GM18909 (cell line): ENCODE data around the gene SEMA3B.
"Not testable (repeated sequence)": the region's sequence is repeated elsewhere in the genome, so short reads cannot be mapped to it uniquely, and the experiment has no call there.

Experiments
- ATAC-seq: cut with Tn5 transposase; IDR thresholded peaks from one replicate; pipeline ENCODE4 v1.9.1; 2021; ENCODE audit warnings: mild to moderate bottlenecking; ENCODE audit not compliant: unreplicated experiment, poor library complexity

Gene SEMA3B

DNA sequence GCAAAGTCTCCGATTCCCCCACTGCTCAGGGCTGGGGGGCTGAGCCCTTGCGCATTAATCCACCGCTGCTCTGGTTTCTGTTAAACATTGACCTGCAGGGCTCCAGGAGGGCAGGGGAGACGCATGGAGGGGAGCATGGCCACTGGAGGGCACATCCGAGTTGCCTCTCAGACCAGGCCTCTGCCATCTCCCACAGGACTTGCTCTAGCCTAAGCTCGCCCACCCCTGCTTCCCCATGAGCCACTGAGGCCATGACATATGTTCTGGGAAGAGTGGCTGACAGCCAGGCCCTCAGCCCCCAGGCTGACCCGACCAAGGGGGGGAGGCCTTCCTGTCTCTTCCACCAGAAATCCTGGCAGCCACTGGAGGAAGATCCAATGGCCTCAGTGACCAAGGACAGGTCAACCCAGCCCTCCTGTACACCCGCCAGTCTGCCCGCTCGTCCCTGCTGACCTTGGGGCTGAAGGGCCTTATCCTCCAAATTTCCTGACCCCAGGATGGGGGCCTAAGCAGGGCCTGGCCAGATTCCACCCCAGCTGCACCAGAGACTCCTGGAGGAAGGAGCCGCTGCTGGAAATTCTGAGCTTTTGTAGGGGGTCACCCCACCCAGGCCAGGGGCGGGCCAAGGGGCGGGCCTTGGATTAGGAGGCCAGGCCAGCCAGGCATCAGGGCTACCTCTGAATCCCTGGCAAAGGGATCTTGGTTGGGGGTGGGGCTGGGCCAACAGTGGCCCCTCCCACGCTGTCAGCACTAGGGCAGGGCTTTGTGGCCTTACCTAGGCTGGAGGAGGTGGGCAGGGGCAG, 34.3 kb downstream of the SEMA3B start, which contains the start of gene HYAL1:
HYAL1 (minus strand) TSS at position 562 of the 803 bp plus-strand sequence. CDS start 618 bp downstream, outside the sequence.
- no peak for ATAC-seq

DNA sequence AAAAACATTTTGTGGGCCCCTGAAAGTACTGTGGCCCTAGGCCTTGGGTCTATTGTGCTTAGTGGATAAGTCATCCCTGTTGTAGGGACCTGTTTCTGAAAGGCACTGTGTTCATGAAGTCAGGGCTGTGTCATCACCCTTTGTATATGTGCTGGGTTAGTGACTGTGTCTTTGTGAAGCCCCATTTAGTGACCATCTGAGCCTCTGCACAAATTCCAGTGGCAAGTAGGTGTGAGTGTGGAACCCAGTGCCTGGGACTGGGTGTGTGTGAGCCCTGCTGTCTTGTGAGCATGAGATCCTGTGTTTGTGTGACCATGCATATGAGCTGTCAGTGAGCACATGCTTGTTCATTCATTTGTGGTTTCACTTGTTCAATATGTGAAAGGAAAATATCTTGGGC, 35.7 kb downstream of the SEMA3B start:
- no peak for ATAC-seq

DNA sequence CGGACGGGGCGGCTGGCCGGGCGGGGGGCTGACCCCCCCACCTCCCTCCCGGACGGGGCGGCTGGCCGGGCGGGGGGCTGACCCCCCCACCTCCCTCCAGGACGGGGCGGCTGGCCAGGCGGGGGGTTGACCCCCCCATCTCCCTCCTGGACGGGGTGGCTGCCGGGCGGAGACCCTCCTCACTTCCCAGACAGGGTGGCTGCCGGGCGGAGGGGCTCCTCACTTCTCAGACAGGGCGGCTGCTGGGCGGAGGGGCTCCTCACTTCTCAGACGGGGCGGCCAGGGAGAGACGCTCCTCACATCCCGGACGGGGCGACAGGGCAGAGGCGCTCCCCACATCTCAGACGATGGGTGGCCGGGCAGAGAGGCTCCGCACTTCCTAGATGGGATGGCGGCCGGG, 43.1 kb downstream of the SEMA3B start:
- ATAC-seq, result not testable (repeated sequence)

DNA sequence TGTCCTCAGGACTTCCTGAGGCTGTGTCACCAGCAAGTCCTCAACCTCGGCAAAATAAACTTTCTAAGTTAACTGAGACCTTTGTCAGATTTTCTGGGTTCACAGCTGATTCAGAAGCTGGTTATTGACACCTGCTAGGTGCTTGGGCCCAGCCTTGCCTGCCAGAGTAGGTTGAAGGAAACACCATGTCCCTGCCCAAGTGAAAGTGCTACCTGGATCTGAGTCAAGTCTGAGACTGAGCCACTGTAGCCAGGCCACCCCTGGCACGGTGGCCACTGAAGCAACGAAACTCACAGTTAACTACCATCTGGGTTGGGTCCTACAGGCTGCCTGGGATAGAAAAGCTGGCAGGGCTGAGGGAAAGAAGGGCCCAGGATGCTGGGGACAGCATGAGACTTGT, 45.4 kb downstream of the SEMA3B start:
- no peak for ATAC-seq

DNA sequence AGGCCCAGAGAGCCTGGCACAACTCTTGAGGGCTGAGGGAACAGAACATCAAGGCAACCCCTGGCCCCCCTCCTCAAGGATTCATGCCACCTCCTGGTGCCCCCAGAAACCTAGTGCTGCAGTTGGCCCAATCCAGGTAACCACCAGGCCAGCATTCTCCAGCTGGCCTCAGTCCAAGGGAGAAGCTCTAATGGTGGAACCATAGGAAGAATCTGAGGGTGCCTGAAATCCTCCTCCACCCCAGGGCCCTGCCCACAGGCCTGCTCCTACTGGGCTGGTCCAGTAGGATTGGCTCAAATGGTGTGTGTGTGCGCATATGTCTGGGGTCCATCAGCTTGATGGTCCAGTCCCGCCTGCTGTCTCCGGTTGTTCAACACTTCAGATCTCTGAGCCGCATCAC, 45.9 kb downstream of the SEMA3B start:
- ATAC-seq, result no peak

DNA sequence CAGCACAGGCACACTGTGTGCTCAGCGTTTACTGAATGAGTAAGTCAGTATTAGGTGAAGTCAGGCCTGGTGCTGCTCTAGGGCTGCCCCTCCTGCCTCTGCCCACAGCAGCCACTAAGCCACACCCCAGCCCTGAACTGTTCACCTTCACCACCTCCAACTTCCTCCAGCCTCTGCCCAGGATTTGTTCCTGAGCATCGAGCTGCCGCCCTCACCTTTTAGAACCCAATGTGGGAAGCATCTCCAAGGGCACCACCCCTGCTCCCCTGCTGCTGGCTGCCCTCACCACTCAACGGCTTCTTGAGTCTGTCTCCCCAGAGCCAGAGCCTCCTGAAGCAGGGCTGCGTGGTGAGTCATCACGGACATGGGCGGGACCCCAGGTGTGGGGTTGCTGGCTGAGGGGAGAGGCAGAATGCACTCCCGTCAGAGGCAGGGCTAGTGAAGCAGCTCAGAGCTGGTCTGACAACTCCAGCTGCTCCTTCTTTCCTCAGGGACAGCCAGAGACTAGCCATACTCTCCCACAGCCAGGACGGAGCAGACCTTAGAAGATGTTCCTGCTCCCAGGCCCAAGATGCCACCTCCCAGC, 47.8 kb downstream of the SEMA3B start:
- ATAC-seq, result no peak

DNA sequence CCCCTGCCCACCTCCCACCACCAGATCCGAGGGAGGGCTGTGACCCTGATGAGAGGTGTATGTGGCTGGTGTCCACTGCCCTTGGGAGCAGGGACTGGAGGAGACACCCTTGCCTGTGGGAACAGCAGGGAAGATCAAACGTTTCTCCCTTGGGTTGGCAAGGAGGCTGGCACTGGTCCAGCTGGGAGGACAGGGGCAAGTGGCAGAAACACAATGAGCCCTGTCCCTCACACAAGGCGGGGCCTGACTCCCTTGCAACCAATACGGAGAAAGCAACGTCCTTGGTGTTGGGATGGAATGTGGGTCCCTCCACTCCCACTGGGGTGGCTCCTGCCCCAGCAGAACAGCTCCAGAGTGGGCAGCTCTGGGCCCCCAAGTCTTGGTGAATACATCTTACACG, 48.4 kb downstream of the SEMA3B start:
- ATAC-seq, result no peak

DNA sequence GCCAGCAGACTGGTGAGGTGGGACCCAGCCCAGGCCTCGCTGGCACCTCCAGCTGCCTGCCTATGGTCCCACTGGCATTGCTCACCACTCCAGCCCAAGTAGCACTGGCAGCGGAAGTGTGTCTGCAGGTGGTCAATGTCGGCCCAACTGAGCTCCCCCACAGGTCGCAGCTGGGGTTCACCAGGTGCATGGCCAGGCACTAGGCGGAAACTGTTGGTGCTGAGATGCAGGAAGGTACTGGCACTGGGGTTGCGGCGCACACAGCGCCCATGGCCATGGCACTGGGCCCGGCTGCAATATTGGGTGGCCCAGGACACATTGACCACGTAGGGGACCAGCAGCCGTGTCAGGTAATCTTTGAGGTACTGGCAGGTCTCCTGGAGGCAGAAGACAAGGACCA, 49.2 kb downstream of the SEMA3B start:
- no peak for ATAC-seq

DNA sequence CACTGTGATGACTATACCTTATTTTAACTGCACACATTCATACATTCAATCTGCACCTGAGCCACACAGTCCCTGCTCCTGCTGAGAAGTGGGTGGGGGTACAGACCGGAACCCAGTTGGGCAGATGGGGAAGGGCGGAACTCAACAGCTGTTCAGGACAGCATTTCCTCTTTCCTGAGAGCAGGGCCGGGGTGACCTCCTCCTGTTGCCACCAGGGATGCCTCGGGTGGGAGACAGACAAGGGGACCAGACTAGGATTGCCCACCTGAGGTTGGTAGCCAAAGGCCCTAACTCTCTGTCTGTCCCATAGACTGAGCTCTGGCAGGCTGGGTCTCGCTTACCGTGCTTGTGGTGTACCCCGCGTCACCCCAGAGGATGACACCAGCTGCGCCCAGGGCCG, 49.7 kb downstream of the SEMA3B start:
- ATAC-seq, result no peak

DNA sequence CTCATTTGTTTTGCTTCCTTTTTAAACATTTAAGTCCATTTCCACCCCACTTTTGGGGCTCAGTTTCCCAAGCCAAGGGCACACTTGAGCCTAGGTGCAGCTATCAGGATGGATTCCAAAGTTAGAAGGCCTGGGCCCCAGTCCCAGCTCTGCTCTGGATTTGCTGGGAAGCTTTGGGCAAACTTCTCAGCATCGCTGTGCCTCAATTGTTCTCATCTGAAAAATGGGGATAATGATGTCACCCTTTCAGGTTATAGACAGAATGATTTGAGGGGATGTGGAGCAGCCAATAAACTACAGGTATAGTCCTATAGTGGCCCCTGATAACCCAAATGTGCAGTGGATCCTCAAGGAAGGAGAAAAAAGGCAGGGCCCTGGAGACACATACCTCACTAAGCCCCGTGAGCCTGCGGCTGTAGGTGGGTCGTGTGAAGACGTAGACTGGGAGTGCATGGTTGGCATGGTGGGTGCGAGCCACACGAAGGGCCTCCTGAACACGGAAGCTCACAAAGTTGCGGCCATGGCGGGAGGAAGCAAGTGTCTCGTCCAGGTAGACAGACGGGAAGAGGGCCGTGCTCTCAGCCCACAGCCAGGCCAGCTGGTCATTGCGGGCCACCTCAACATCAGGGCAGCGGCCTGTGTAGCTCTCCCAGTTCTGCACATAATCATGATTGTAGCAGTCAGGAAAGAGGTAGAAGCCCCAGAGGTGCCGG, 50.4 kb downstream of the SEMA3B start:
- no peak for ATAC-seq

DNA sequence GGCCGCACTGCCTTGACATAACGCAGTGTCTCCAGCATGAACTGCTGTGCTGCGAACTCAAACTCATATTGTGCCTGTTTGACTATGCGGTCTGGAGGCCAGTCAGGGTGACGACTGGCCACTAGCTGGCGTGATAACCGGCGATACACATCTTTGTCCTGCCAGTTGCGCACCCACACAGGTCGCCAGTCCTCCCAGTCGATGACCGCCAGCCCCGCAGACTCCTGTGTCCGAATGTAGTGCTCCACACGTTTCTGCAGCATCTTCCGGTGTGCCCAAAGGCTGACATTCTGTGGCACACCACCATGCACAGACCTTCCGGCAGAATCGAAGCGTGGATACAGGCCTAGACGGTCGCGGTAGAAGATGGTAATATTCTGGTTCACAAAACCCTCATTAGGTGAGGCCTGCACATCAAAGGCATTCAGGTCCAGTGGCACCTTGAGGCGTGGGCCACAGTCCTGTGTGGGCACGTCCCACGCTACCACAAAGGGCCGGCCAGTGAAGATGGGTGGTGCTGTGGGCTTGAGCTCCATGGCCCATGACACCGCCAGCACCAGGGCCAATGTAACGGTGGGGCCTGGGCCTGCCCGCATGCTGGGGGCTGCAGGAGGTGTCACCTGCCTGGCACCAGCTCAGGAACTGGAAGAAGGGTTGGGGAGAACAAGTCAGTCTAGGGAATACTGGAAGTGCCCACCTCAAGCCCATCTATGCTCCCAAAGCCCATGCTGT, 51.1 kb downstream of the SEMA3B start:
- ATAC-seq, result no peak

DNA sequence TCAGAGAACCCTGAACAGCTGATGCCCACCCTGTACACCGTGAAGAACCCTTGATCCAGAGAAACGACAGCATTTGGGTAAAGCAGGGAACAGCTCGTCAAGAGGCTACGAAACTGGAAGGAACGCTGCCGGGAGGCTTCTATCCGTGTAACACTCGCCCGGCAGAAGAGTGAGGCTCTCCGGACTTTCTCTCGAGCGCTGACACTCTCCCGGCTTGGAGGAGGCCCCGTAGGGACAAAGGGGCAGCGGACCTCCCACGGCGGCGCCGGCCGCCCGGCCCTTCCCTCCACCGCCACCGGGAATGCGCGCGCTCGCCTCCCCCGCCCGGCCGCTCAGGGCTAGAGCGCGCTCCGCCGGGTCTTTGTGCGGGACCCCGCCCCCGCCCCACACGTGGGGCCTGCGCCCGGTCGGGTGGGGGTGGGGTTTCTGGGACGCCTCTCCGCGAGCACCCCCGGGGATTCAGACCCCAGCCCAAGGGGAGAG, 51.9 kb downstream of the SEMA3B start:
- ATAC-seq, result peak; percentile 52

DNA sequence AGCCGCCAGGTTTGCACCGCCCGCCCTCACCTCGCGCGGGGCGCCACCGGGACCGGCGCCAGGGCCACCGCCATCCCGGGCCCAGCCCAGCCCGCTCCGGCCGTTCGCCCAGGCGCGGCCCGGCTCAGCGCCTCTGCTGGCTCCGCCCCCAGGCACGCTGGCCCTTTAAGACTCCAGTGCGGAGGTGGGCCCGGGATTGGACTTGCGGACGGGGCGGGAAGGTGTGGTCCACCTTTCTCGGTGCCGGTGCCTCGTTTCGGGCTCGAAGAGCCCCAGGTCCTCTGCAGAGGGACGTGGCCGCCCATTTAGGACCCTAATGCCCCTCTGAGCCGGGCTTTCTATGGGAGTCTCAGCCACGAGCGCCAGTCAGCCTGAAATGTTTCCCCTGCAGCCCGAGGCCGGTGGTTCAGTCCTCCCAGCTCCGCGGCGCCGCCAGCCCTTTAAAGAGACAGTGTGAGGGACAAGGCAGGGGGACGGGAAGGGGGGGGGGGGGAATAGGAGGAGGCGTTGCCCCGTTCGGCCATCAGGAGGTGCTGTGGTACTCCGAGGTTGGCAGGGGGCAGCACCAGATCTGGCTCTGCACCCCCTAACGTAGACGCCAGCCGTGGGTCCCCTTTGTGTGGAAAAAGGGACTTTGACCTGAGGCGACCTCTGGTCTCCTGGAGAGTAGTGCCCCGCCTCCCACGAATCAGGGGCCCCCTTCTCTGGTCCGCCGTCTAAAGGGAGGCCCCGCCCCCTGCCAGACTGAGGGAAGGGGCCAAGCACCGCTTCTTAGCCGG, 52.6 kb downstream of the SEMA3B start:
- peak; percentile 79 for ATAC-seq

DNA sequence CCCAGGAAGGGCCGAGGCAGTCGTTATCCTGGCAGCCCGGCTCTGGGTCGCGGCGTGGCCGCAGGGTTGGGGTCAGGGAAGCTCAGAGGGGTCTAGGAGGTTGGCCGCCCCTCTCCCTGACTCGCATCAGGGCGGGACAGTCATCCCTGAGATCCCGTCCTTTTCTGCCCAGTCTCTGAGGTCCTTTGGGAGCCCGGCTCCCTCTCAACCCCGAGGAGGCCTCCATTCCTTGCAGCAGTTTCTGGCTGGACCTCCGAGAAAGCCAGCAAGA, 53.1 kb downstream of the SEMA3B start:
- ATAC-seq, result no peak

DNA sequence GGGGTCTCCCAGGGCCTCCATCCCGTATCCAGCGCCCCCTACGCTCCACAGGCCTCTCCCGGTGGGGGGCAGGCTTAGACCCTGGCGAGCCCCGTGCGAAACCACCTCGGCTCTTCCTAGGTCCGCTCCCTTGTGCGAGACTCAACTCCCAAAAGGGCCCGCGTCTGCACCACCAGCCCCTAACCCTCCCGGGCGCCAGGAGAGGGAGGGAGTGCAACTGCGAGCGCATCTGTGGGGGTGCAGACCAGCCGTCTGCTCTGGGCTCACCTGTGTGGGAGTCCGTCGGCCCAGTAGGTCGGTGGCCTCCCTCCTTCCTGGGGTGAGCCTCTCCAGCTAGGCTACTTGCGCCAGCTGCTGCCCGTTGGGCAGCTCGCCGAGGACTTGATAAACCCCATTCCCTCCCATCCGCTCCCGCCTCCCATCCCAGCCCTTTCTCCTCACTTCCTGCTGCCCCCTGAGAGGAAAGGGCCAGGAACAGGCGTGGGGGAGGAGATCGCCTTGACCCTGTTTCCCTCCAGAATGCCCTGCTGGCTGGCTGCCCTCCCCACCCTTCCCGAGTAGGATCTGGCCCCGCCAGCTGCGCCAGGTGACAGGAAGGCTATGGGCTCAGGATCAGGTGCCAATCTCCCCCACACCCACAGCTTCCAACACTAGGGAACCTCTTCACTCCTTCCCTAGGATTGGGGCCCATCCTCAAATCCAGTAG, 53.6 kb downstream of the SEMA3B start, which contains the start of gene HYAL2:
HYAL2 (minus strand) TSS at position 360 of the 706 bp plus-strand sequence. CDS start 2,256 bp downstream, outside the sequence.
- ATAC-seq, result no peak

DNA sequence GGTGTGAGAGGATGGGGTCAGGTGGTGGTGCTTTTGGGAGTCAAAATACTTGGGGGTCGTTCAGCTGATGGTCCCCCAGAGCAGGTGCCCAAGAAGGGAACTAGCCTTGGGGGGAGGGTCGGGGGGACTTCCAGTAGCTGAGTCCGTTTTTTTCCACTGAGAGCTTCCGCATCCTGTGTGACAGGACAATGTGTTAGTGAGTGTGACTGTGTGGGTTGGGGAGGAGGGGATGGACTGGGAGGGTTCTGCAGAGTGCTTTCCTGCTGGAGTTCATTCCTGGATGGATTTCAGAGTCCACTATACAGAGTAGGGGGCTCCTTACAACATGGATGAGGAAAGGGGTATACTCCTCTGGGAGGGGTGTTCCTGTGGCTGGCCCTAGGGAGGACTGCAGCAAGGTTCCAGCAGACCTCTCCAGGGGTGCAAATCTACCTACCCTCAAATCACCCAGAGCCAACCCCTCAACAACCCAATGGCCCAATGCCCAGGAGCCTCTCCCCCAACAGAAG, 54.2 kb downstream of the SEMA3B start:
- ATAC-seq, result no peak

DNA sequence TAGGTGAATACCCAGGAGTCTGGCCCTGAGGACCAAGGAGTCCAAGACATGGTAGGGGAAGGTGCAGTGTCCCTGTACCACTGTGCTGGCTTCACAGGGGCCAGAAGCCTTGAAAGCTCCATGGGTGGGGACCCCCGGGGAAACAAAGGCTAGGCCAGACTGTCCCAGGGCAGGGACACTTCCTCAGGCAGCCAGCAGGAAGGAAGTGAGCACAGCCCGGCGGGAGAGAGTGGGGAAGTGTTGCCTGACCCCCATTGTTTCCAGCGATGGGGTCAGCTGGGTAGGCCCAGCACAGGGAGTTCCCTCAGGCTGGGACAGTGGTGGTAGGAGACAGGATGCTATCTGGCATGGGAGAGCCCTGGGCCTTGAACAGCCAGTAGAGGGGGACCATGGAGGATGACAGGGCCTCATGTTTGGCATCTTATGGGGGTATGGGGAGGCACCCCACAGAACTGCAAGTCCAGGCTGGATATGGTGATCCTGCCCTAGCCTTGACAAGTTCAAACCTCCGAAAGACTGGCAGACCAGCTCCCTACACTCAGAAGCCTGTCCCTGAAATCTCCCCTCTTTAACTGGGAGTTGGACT, 54.8 kb downstream of the SEMA3B start:
- no peak for ATAC-seq

DNA sequence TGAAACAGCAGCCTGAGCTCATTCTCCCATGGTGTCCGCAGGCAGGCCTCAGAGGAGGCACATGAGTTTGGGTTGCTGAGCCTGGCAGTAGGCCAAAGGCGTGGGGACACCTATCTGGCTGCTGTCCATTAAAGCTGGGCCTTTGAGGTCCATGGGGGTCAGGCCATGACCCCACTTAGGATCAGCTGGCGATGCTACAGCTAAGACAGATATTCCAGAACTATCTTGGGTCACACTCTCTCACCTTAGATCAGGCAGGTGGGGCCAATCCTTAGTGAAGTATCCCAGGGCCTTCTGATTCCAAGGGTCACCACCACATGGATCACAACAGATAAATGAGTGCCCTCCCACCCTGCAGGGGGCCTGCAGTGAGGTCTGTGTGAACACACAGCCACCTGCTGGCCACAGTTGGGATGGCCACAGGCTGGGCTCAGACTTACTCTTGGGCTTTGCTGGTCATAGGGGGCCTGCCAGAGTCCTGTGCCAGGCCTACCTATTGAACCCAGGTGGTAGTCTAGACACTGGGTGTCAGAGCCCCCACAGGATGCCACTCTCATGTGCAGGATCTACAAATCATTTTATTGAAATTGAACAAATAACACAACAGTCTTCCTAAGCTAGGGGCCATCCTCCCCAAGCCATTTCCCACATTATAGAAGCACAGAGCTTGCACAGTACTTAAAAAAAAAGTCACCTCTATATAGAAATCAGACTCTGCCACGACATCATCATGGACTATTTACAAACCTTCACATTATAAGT, 55.6 kb downstream of the SEMA3B start:
- ATAC-seq, result no peak
